A673 (cell line): ENCODE measurements around the gene VPS13D.

Experiments used
- EZH2 ChIP-seq: fragments of 200-600 bp; sonication (generic); IDR thresholded peaks from 2 replicates; pipeline ENCODE4 v1.6.1; 2017; ENCODE audit warnings: borderline replicate concordance, low read depth, mild to moderate bottlenecking, mixed read lengths, antibody characterized with exemption, low read length; ENCODE audit not compliant: poor library complexity, severe bottlenecking
- TF ChIP-seq, protein P1 (sequence below): fragments of 300-800, 200-600 bp; sonication (generic); conservative IDR thresholded peaks from 2 replicates; pipeline ENCODE4 v1.5.1; 2017; ENCODE audit warnings: low read depth, mild to moderate bottlenecking, antibody characterized with exemption, low read length, moderate library complexity, mixed read lengths

DNA sequence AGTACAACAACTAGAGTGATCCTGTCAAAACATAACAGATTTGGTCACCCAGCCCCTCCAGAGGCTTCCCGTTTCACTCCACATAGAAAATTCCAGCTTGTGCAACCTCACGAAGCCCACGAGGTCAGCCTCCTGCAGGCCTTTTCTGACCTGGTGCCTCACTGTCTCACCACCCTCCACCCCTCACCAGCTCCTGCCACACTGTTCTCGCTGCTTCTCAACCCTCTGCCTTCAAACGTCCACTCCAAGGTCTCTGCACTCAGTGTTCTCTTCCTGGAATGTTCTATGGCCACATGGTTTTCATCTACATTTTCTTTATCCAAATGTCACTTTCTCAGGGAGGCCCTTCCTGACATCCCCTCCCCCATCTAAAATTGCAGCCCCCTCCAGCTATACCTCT, 209.2 kb downstream of the VPS13D start:
- TF ChIP-seq, protein P1, sequence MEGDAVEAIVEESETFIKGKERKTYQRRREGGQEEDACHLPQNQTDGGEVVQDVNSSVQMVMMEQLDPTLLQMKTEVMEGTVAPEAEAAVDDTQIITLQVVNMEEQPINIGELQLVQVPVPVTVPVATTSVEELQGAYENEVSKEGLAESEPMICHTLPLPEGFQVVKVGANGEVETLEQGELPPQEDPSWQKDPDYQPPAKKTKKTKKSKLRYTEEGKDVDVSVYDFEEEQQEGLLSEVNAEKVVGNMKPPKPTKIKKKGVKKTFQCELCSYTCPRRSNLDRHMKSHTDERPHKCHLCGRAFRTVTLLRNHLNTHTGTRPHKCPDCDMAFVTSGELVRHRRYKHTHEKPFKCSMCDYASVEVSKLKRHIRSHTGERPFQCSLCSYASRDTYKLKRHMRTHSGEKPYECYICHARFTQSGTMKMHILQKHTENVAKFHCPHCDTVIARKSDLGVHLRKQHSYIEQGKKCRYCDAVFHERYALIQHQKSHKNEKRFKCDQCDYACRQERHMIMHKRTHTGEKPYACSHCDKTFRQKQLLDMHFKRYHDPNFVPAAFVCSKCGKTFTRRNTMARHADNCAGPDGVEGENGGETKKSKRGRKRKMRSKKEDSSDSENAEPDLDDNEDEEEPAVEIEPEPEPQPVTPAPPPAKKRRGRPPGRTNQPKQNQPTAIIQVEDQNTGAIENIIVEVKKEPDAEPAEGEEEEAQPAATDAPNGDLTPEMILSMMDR: no peak
- TF ChIP-seq EZH2: no peak
